HG03159 (cell line): ENCODE measurements around the gene SERPINA10.
"Not testable (repeated sequence)": the region's sequence is repeated elsewhere in the genome, so short reads cannot be mapped to it uniquely, and the experiment has no call there.

Experiments
- ATAC-seq: cut with Tn5 transposase; IDR thresholded peaks from one replicate; pipeline ENCODE4 v1.9.1; 2021; ENCODE audit warnings: mild to moderate bottlenecking, moderate library complexity; ENCODE audit not compliant: unreplicated experiment

Gene SERPINA10

GRCh38 chr14:94314890-94315289 lies 21.8 kb upstream of the SERPINA10 start:
- ATAC-seq: no peak

- no peak for ATAC-seq
Measured at GRCh38 chr14:94313991-94314655, 21.1 kb upstream of the SERPINA10 start.

GRCh38 chr14:94312481-94313246 lies 19.6 kb upstream of the SERPINA10 start:
- ATAC-seq: no peak

- no peak for ATAC-seq
Measured at GRCh38 chr14:94310248-94310647, 17.2 kb upstream of the SERPINA10 start.

GRCh38 chr14:94309721-94310120 lies 16.7 kb upstream of the SERPINA10 start:
- ATAC-seq: no peak

GRCh38 chr14:94307410-94307992 lies 14.4 kb upstream of the SERPINA10 start:
- ATAC-seq: no peak

- ATAC-seq: no peak
Measured at GRCh38 chr14:94306047-94306978, 13.2 kb upstream of the SERPINA10 start.

- ATAC-seq: no peak
Measured at GRCh38 chr14:94305620-94306019, 12.6 kb upstream of the SERPINA10 start.

GRCh38 chr14:94304243-94304642 lies 11.2 kb upstream of the SERPINA10 start:
- ATAC-seq: no peak

- ATAC-seq: no peak
Measured at GRCh38 chr14:94303111-94303510, 10.0 kb upstream of the SERPINA10 start.

- no peak for ATAC-seq
Measured at GRCh38 chr14:94298130-94298529, 5.1 kb upstream of the SERPINA10 start.

GRCh38 chr14:94296181-94296545 lies 3.1 kb upstream of the SERPINA10 start:
- not testable (repeated sequence) for ATAC-seq

GRCh38 chr14:94295360-94296180 lies 2.5 kb upstream of the SERPINA10 start:
- no peak for ATAC-seq

- no peak for ATAC-seq
Measured at GRCh38 chr14:94293578-94293924, 483 bp upstream of the SERPINA10 start.

- ATAC-seq: no peak
Measured at GRCh38 chr14:94292526-94292871, 569 bp downstream of the SERPINA10 start.

GRCh38 chr14:94291906-94292525 lies 1.1 kb downstream of the SERPINA10 start:
- no peak for ATAC-seq

GRCh38 chr14:94291159-94291905 lies 1.7 kb downstream of the SERPINA10 start:
- no peak for ATAC-seq

GRCh38 chr14:94290197-94290596 lies 2.9 kb downstream of the SERPINA10 start:
- no peak for ATAC-seq
